ENCODE data around the gene SRGAP1.
"Not testable (repeated sequence)": the region's sequence is repeated elsewhere in the genome, so short reads cannot be mapped to it uniquely, and the experiment has no call there.

The SRGAP1 gene

GRCh38 chr12:63869656-63870055, 25.2 kb downstream of the SRGAP1 start:
- DNase-seq (ENCODE audit: low spot score), result no peak

- DNase-seq (ENCODE audit: low spot score), result no peak
These were observed 26.3 kb downstream of the SRGAP1 start for GRCh38 chr12:63870838-63871237.

GRCh38 chr12:63874897-63875480, 30.5 kb downstream of the SRGAP1 start:
- DNase-seq (ENCODE audit: low spot score), result no peak

- DNase-seq (ENCODE audit: low spot score), result no peak
These were observed 31.2 kb downstream of the SRGAP1 start for GRCh38 chr12:63875703-63876102.

GRCh38 chr12:63876980-63877379, 32.5 kb downstream of the SRGAP1 start:
- DNase-seq (ENCODE audit: low spot score), result no peak

GRCh38 chr12:63877693-63878092, 33.2 kb downstream of the SRGAP1 start:
- DNase-seq (ENCODE audit: low spot score), result no peak

- DNase-seq (ENCODE audit: low spot score), result not testable (repeated sequence)
These were observed 35.7 kb downstream of the SRGAP1 start for GRCh38 chr12:63880235-63880634.

- no peak for DNase-seq (ENCODE audit: low spot score)
These were observed 36.3 kb downstream of the SRGAP1 start for GRCh38 chr12:63880742-63881263.

GRCh38 chr12:63882844-63883243, 38.3 kb downstream of the SRGAP1 start:
- no peak for DNase-seq (ENCODE audit: low spot score)

GRCh38 chr12:63885401-63885800, 40.9 kb downstream of the SRGAP1 start:
- DNase-seq (ENCODE audit: low spot score), result no peak

- DNase-seq (ENCODE audit: low spot score), result peak; percentile 44
These were observed 44.6 kb downstream of the SRGAP1 start for GRCh38 chr12:63888908-63889635.

- no peak for DNase-seq (ENCODE audit: low spot score)
These were observed 45.4 kb downstream of the SRGAP1 start for GRCh38 chr12:63889721-63890509.

- no peak for DNase-seq (ENCODE audit: low spot score)
These were observed 48.7 kb downstream of the SRGAP1 start for GRCh38 chr12:63893170-63893569.

- no peak for DNase-seq (ENCODE audit: low spot score)
These were observed 49.6 kb downstream of the SRGAP1 start for GRCh38 chr12:63894132-63894531.

- DNase-seq (ENCODE audit: low spot score), result no peak
These were observed 51.3 kb downstream of the SRGAP1 start for GRCh38 chr12:63895841-63896240.

GRCh38 chr12:63897931-63898330, 53.4 kb downstream of the SRGAP1 start:
- no peak for DNase-seq (ENCODE audit: low spot score)

- no peak for DNase-seq (ENCODE audit: low spot score)
These were observed 54.4 kb downstream of the SRGAP1 start for GRCh38 chr12:63898764-63899337.

- DNase-seq (ENCODE audit: low spot score), result no peak
These were observed 54.9 kb downstream of the SRGAP1 start for GRCh38 chr12:63899396-63899795.

GRCh38 chr12:63900922-63901793, 56.7 kb downstream of the SRGAP1 start:
- DNase-seq (ENCODE audit: low spot score), result no peak

GRCh38 chr12:63904653-63905052, 60.2 kb downstream of the SRGAP1 start:
- no peak for DNase-seq (ENCODE audit: low spot score)

GRCh38 chr12:63905544-63905943, 61.0 kb downstream of the SRGAP1 start:
- DNase-seq (ENCODE audit: low spot score), result no peak

Measured in hepatic stellate cell (primary cell).